K562 (cell line): Measurements from ENCODE around the gene MTPN. TPM values are rescaled to one million over a fixed set of nuclear protein-coding genes. Genes with fewer than 3 reads are reported as not detected.
A peak's percentile ranks its signal among the peaks of the same experiment; 100 is the strongest.

Source experiments
- CHD2 ChIP-seq: IDR thresholded peaks from 2 replicates; pipeline ENCODE4 v1.6.1; 2011; ENCODE audit warnings: low read depth, low read length
- E2F5 ChIP-seq: sonication (generic); formaldehyde crosslinking; IDR thresholded peaks from 2 replicates; pipeline ENCODE4 v1.8.0; 2022; ENCODE audit warnings: mild to moderate bottlenecking, missing genetic modification reagents
- HDAC6 ChIP-seq: IDR thresholded peaks from 2 replicates; pipeline ENCODE4 v1.6.1; 2012; ENCODE audit warnings: low read depth, mild to moderate bottlenecking, control low read depth, inconsistent platforms, low read length, moderate library complexity
- HNRNPH1 ChIP-seq: fragments of 200-400 bp; formaldehyde crosslinking; optimal IDR thresholded peaks from 2 replicates; pipeline ENCODE3; 2017; ENCODE audit warnings: low read depth, mild to moderate bottlenecking, low read length, moderate library complexity
- MAX ChIP-seq: sonication (generic); formaldehyde crosslinking; IDR thresholded peaks from 2 replicates; pipeline ENCODE4 v1.9.0; 2022; ENCODE audit warnings: mild to moderate bottlenecking, missing genetic modification reagents
- NFRKB ChIP-seq: fragments of 450-650 bp; IDR thresholded peaks from 2 replicates; pipeline ENCODE4 v1.6.1; 2016; ENCODE audit warnings: low read depth
- TRIM24 ChIP-seq, 2 experiments: fragments of 450-650 bp; IDR thresholded peaks; 2 replicates each; pipeline ENCODE4 v1.6.1; 2016
- USF1 ChIP-seq: sonication (generic); formaldehyde crosslinking; IDR thresholded peaks from 2 replicates; pipeline ENCODE4 v1.9.0; 2022; ENCODE audit warnings: mild to moderate bottlenecking, missing genetic modification reagents
- polyA plus RNA-seq, 8 experiments: library from polyadenylated mRNA; depleted of rRNA in 4 of 8; stranded (reverse) in 5 of 8; unstranded in 3 of 8; fragments of >200 nt; fragmentation: Nextera tagmentation in 2 of 8; fragmentation: Illumina TruSeq in 1 of 8; extraction: Ambion mirVana in 2 of 8; extraction: Trizol in 1 of 8; gene quantifications; 2 replicates each; pipeline versions ENCODE4 v1.2.1 to v1.2.3, GENCODE V29; 2011 to 2014; ENCODE audit warnings: inconsistent platforms in 1 of 8, missing spikeins in 1 of 8
- total RNA-seq, 7 experiments: library from RNA; depleted of rRNA in 6 of 7; stranded (reverse); fragments of >200 nt in 6 of 7; fragmentation: Illumina TruSeq in 2 of 7; extraction: Trizol in 2 of 7; gene quantifications; 2 replicates each; pipeline versions ENCODE4 v1.2.1 to v1.2.3, GENCODE V29; 2011 to 2021; ENCODE audit warnings: low replicate concordance in 1 of 7
- TF ChIP-seq, protein P1 (sequence below): fragments of 250-450 bp; sonication (Bioruptor Pico); IDR thresholded peaks from 2 replicates; pipeline ENCODE4 v1.5.1; 2021; ENCODE audit warnings: mild to moderate bottlenecking

MTPN gene
- total and polyA plus RNA-seq, 9 of the 15 experiments (the other 6 are each of a cell fraction or from before 2014, with no cell fraction given), result 68.5 to 261 (median 156) TPM

DNA sequence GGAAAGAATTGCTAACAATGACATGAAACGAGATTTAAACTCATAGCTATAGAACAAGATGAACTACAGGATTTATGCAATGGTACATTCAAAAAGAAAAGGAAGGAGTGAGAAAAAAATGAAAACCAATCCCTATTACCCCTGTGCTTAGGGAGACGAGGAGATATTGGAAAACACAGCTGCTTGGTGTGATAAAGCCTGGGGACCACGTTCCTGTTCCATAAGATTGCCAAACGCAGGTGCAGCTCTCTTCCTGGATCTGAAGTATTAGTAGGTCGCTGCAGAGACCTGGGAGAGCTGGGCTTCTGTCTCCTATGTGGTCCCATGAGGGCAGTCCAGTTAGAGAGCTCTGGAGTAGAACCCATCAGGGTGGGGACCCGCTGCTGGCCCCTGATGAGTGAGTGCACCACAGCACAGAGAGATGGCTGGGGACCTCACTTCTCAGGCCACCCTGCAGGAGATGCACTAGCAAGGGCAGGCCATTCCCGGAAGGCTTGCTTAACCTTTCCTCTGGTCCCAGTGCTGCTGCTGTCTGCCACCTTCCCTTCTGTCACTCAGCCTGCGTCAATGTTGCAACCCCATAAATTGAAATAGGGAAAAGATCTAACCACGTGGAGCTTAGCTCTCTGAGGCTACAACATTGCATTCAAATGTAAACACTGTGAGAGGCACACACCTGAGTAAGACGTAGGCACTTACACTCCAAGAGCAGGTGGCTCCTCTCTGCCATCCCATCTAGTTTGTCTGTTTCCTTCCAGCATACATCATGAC, 57.9 kb downstream of the MTPN start (continued):
- TF ChIP-seq, protein P1, sequence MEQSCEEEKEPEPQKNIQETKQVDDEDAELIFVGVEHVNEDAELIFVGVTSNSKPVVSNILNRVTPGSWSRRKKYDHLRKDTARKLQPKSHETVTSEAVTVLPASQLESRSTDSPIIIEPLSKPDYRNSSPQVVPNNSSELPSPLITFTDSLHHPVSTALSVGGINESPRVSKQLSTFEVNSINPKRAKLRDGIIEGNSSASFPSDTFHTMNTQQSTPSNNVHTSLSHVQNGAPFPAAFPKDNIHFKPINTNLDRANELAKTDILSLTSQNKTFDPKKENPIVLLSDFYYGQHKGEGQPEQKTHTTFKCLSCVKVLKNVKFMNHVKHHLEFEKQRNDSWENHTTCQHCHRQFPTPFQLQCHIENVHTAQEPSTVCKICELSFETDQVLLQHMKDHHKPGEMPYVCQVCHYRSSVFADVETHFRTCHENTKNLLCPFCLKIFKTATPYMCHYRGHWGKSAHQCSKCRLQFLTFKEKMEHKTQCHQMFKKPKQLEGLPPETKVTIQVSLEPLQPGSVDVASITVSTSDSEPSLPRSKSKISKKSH (CRISPR knock-in tag), result no peak
- TF ChIP-seq USF1, result 0 out of 2 replicates have a peak, but pooled peaks have one; percentile 23
- TF ChIP-seq NFRKB, result no peak
- no peak for TF ChIP-seq HNRNPH1
- no peak for TF ChIP-seq E2F5
- TF ChIP-seq CHD2, result no peak
- 0 out of 4 replicates have a peak, but pooled peaks of 1 of the 2 experiments have one; percentile 40 for TF ChIP-seq TRIM24 (IDR thresholded peaks at IDR 0.05)
- 0 out of 2 replicates have a peak, but pooled peaks have one; percentile 67 for TF ChIP-seq HDAC6
- peak; percentile 25; the same call in 1 of the 2 replicates for TF ChIP-seq MAX
- TF ChIP-seq, all 486 proteins: peak for 10
